Astrocyte of the cerebellum (primary cell): ENCODE data around the gene SCARF2.
"Not testable (repeated sequence)": the region's sequence is repeated elsewhere in the genome, so short reads cannot be mapped to it uniquely, and the experiment has no call there.

Source experiments
- DNase-seq: peaks from one replicate; pipeline ENCODE4 v3.0.0-alpha.2; 2011; ENCODE audit warnings: low read depth
- H3K4me3 ChIP-seq: 2 replicates; pipeline ENCODE4 v1.5.1; 2011; ENCODE audit warnings: mild to moderate bottlenecking, low read depth, low read length, moderate library complexity
- in situ Hi-C: cut with HindIII; loops from 2 replicates; pipeline ENCODE4 v1.10.0; 2017; ENCODE audit warnings: low sequenced_read_pairs
- TF ChIP-seq, protein P1 (sequence below): IDR thresholded peaks from 2 replicates; pipeline ENCODE4 v1.5.1; 2012; ENCODE audit warnings: low read length, low read depth, moderate library complexity, mild to moderate bottlenecking; ENCODE audit errors: missing control alignments

SCARF2 gene

DNA sequence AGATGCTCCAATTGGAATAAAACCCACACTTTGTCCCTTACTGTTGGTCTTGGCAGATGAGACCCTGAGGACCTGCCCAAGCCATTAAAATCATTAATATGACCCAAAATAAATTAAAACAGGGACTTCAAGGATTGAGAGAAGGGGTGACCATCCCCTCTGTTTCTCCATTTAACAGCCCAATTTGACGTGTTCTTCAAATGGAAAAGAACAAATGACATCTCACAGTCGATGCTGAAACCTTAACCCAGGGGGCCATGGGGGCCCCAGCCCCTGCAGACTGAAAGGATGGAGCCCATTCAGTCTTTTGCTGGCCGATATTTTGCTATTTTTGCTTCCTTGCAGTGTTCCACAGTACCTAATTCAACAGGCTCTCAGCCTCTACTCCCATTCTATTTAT, 23.2 kb downstream of the SCARF2 start:
- TF ChIP-seq, protein P1, sequence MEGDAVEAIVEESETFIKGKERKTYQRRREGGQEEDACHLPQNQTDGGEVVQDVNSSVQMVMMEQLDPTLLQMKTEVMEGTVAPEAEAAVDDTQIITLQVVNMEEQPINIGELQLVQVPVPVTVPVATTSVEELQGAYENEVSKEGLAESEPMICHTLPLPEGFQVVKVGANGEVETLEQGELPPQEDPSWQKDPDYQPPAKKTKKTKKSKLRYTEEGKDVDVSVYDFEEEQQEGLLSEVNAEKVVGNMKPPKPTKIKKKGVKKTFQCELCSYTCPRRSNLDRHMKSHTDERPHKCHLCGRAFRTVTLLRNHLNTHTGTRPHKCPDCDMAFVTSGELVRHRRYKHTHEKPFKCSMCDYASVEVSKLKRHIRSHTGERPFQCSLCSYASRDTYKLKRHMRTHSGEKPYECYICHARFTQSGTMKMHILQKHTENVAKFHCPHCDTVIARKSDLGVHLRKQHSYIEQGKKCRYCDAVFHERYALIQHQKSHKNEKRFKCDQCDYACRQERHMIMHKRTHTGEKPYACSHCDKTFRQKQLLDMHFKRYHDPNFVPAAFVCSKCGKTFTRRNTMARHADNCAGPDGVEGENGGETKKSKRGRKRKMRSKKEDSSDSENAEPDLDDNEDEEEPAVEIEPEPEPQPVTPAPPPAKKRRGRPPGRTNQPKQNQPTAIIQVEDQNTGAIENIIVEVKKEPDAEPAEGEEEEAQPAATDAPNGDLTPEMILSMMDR, result no peak
- in situ Hi-C loops, result no loop called here
- no peak for DNase-seq

DNA sequence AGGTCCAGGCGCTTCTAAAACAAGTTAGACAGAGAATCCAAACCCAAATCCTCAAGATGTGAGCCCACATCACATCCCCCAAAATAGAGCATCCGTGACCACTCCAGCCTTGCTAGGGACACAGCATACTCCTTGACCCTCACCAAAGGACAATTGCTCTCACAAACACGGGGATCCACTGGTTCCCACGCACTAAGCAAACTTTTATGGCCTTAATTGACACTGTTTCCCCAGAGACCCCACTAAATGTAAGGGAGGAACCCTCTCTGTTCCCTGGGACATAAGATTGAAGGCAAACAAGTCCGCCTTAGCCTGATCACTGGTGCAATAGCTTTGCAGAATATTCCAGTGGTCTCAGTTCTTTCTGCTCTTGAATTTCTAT, 23.6 kb downstream of the SCARF2 start:
- TF ChIP-seq, protein P1, result no peak
- DNase-seq, result no peak
- no peak overlapping the region for H3K4me3 ChIP-seq
- in situ Hi-C loops, result no loop called here

More for the DNA sequence above, 23.2 kb downstream of the SCARF2 start:
- H3K4me3 ChIP-seq, result no peak overlapping the region

DNA sequence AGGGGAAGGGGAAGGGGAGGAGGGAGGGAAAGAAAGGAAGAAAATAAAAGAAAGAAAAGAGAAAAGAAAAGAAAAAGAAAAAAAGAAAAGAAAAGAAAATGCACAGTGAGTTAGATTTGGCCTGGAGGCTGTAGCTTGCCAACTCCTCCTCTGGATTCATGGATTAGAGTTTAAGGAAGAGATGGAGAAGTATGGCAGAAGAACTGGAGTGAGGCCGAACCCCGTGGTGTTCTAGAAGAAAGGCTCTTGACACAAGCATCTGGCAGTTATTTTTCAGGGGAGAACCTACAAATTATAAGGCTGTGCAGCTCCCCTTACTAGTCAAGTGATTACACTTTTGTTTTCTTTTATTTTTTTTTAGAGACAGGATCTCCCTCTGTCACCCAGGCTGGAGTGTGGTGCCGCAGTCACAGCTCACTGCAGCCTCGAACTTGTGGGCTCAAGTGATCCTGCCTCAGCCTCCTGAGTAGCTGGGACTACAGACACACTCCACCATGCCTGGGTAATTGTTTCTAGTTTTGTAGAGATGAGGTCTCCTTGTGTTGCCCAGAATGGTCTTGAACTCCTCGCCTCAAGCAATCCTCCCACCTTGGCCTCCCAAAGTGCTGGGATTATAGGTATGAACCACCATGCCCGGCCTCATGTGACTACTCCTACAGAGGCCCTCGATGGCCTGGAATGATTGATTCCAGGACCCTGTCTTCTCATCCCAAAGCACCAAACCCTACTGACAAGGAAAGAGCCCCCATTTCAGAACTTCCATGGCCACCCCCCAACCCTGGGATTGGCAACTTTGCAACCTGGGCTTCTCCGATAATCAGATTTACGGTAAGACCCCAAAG, 24.2 kb downstream of the SCARF2 start:
- TF ChIP-seq, protein P1, result no peak
- no peak for DNase-seq
- in situ Hi-C loops, result no loop called here
- no peak overlapping the region for H3K4me3 ChIP-seq

DNA sequence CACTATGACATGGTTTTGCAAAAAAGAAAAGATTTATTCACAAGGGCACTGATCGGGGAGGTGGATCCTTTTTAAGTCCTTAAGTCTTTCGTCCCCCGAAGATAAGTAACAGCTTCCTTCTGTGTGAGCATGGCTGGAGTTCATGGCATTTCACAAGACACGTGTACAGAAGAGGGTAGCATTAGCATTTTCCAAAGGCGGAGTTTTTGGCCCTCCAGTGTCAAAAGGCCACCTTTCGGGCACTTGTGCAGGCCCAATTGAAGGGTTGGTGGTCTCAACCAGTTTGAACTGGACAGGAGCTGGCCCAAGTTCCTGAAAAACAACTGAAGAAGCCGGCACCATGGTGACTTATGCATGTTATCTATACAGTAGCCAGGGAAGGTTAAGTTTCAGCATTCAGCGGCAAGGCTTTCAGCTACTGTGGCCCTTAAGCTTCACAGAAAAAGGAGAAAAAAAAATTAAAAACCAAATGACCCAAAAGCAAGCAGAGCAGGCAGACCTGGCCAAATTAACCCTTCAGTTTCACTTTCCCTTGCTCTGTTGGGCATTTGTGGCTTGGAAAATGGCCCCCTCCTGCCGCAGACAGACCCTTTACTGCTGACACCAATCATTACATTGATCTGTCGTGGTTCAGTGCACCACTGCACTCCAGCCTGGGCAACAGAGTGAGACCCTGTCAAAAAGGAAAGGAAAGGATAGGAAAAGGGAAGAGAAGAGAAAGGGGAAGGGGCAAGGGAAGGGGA, 25.0 kb downstream of the SCARF2 start:
- TF ChIP-seq, protein P1, result no peak
- H3K4me3 ChIP-seq, result no peak overlapping the region
- no peak for DNase-seq
- in situ Hi-C loops, result no loop called here

- DNase-seq, H3K4me3 ChIP-seq, in situ Hi-C loops: not testable (repeated sequence)
These were observed 28.2 kb downstream of the SCARF2 start for GRCh38 chr22:20409385-20409784.

DNA sequence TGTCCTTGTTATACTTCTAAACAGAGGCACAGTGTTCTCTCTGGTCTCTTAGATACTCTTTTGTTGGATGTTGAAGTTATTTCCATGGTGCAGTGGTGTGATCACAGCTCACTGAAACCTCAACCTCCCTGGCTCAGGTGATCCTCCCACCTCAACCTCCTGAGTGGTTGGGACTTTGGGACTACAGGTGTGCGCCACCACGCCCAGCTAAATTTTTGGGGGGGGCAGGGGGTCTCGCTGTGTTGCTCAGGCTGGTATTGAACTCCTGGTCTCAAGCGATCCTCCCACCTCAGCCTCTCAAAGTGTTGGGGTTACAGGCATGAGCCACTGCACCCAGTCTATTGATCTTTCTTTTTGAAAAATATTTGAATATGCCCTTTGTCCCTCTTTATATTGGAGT, 28.7 kb downstream of the SCARF2 start:
- TF ChIP-seq, protein P1, result no peak
- no peak for DNase-seq
- in situ Hi-C loops, result no loop called here
- no peak overlapping the region for H3K4me3 ChIP-seq

GRCh38 chr22:20407829-20408228, 29.8 kb downstream of the SCARF2 start:
- in situ Hi-C loops, result no loop called here
- TF ChIP-seq, protein P1, result no peak
- no peak for DNase-seq
- H3K4me3 ChIP-seq, result no peak overlapping the region
